Brain microvascular endothelial cell (primary cell): Measurements from ENCODE around the gene RYR2.

ENCODE experiments used
- DNase-seq: peaks from one replicate; pipeline ENCODE4 v3.0.0-alpha.2; 2020
- H3K27ac ChIP-seq: fragments of 250-450 bp; sonication (Bioruptor Pico); 2 replicates; pipeline ENCODE4 v1.5.1; 2020; ENCODE audit warnings: mild to moderate bottlenecking, moderate library complexity
- H3K27me3 ChIP-seq: fragments of 250-450 bp; sonication (Bioruptor Pico); replicated peaks from 2 replicates; pipeline ENCODE4 v1.5.1; 2020; ENCODE audit warnings: mild to moderate bottlenecking
- H3K36me3 ChIP-seq: fragments of 250-450 bp; sonication (Bioruptor Pico); replicated peaks from 2 replicates; pipeline ENCODE4 v1.5.1; 2020; ENCODE audit warnings: mild to moderate bottlenecking
- H3K4me3 ChIP-seq: 2 replicates; pipeline ENCODE4 v1.5.1; 2011; ENCODE audit warnings: low read depth, mild to moderate bottlenecking, control low read depth, low read length, moderate library complexity
- CTCF ChIP-seq: IDR thresholded peaks from 2 replicates; pipeline ENCODE4 v1.5.1; 2011; ENCODE audit warnings: low read depth, mild to moderate bottlenecking, moderate library complexity, low read length, control low read depth, inconsistent platforms; ENCODE audit errors: missing control alignments
- in situ Hi-C: cut with HindIII; loops from 2 replicates; pipeline ENCODE4 v1.10.0; 2017; ENCODE audit warnings: low sequenced_read_pairs, low pct_ligation_motif_present

The RYR2 gene

DNA sequence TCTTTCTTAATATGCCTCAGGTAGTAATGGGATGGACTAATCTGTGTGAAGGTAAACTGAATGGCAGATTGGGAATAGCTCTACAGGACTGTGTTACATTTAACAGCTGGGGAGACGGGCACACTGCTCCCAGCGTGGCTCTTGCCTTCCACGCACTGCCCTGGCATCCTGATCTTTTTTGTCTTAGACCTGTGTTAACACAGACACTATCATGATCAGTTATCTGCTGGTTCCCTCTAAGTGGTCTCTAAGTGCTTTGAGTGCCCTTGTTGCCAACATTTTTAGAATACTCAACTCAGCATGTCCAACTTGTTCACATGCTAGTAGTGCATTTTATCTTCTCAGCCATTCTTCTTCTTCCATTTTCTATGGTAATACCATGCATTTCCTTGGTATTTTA, 208.1 kb downstream of the RYR2 start:
- no peak overlapping the region for H3K27ac ChIP-seq
- no peak for DNase-seq
- H3K36me3 ChIP-seq: no peaks in the 10 kb centered on the region
- no peak overlapping the region for H3K4me3 ChIP-seq
- in situ Hi-C loops: no loop called here
- no peak for TF ChIP-seq CTCF
- H3K27me3 ChIP-seq: no peaks in the 10 kb centered on the region

- no peak for TF ChIP-seq CTCF
- H3K4me3 ChIP-seq: no peak overlapping the region
- DNase-seq: no peak
- in situ Hi-C loops: no loop called here
- no peaks in the 10 kb centered on the region for H3K27me3 ChIP-seq
- H3K36me3 ChIP-seq: no peaks in the 10 kb centered on the region
- no peak overlapping the region for H3K27ac ChIP-seq
Observed at GRCh38 chr1:237255071-237255470, 213.1 kb downstream of the RYR2 start.

DNA sequence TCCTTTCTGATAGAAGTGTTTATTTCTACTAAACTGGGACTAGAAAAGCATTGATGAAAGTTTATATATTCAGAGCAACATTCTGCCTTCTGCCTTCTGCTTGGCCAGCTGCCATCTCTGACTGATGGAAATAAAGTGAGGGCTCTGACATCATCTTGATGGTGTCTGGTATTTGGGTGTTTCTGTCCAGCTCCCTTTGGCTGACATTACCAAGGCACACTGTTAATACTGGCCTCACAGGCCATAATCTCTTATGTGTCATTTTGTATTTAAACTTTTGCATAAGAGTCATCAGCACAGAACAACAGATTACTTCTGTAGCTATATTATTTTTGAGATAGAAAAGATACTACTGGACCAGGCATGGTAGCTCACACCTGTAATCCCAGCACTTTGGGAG, 216.9 kb downstream of the RYR2 start:
- no peak overlapping the region for H3K4me3 ChIP-seq
- H3K27ac ChIP-seq: no peak overlapping the region
- no peaks in the 10 kb centered on the region for H3K27me3 ChIP-seq
- DNase-seq: no peak
- in situ Hi-C loops: no loop called here
- TF ChIP-seq CTCF: no peak
- no peaks in the 10 kb centered on the region for H3K36me3 ChIP-seq

- Histone ChIP-seq H3K4me3 (no peak overlapping the region), H3K27me3 (no peaks in the 10 kb centered on the region), H3K27ac (no peak overlapping the region), H3K36me3 (no peaks in the 10 kb centered on the region)
- TF ChIP-seq CTCF: no peak
- in situ Hi-C loops: no loop called here
- DNase-seq: no peak
Observed at GRCh38 chr1:237261198-237261597, 219.2 kb downstream of the RYR2 start.

- H3K27me3 ChIP-seq: no peaks in the 10 kb centered on the region
- no peaks in the 10 kb centered on the region for H3K36me3 ChIP-seq
- no peak overlapping the region for H3K27ac ChIP-seq
- no peak for DNase-seq
- no peak overlapping the region for H3K4me3 ChIP-seq
- in situ Hi-C loops: no loop called here
- no peak for TF ChIP-seq CTCF
Observed at GRCh38 chr1:237267743-237268142, 225.8 kb downstream of the RYR2 start.

DNA sequence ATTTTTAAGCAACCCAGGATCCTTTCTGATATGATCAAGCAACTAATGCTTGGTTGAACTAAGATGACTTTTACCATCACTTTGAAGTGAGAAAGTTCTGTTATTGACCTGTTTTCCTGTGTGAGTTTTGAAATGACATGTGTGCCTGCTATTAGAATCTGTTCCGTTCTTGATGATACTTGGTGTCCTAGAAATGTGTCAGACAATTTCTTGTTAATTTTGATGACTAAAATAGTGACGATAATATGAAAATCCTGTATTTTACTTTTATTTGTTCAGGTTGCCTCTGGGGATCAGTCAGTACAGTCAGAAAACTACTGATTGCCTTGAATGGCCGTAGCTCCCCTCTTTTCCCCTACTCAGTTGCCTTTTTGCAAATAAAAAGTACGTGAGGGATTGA, 228.0 kb downstream of the RYR2 start:
- DNase-seq: no peak
- Histone ChIP-seq H3K36me3 (no peaks in the 10 kb centered on the region), H3K4me3 (no peak overlapping the region), H3K27ac (no peak overlapping the region), H3K27me3 (no peaks in the 10 kb centered on the region)
- in situ Hi-C loops: no loop called here
- TF ChIP-seq CTCF: no peak
